DLD1 (cell line): ENCODE measurements around the gene IL17RE.

Source experiments
- in situ Hi-C: cut with HindIII; loops from 2 replicates; pipeline ENCODE4 v1.10.0; 2017; ENCODE audit warnings: low sequenced_read_pairs

Gene IL17RE

GRCh38 chr3:9951598-9951961 is 48.9 kb downstream of the IL17RE start:
- in situ Hi-C loops = no loop called here

GRCh38 chr3:9951962-9952805 is 49.5 kb downstream of the IL17RE start, which contains the start of gene PRRT3:
PRRT3 (minus strand) TSS chr3:9952408; CDS start chr3:9950115, 2,293 bp downstream.
- in situ Hi-C loops = no loop called here

- in situ Hi-C loops = no loop called here
Measured at GRCh38 chr3:9955067-9955502, 52.4 kb downstream of the IL17RE start.

GRCh38 chr3:9955611-9956352 is 53.1 kb downstream of the IL17RE start:
- in situ Hi-C loops = no loop called here

GRCh38 chr3:9957214-9957613 is 54.6 kb downstream of the IL17RE start:
- in situ Hi-C loops = no loop called here

- in situ Hi-C loops = no loop called here
Measured at GRCh38 chr3:9965200-9965875, 62.7 kb downstream of the IL17RE start.
